HepG2 (cell line): ENCODE measurements around the gene TNNI2. TPM values are rescaled to one million over a fixed set of nuclear protein-coding genes. Genes with fewer than 3 reads are reported as not detected.

ENCODE experiments used
- FOXC1 ChIP-seq: sonication (generic); formaldehyde crosslinking; IDR thresholded peaks from 2 replicates; pipeline ENCODE4 v1.8.0; 2022; ENCODE audit warnings: mild to moderate bottlenecking, missing genetic modification reagents, borderline replicate concordance
- FOXP1 ChIP-seq, 2 experiments: fragments of 450-650 bp in 1 of 2; IDR thresholded peaks; 2 replicates each; pipeline ENCODE4 v1.6.1; 2017 to 2018; ENCODE audit warnings: antibody characterized with exemption in 1 of 2
- GABPA ChIP-seq, 2 experiments: IDR thresholded peaks; 2 replicates each; pipeline ENCODE4 v1.6.1; 2011 to 2016; ENCODE audit warnings: low read depth in 2 of 2, low read length in 1 of 2, missing biosample characterization in 1 of 2, missing genetic modification characterization in 1 of 2
- IRF2 ChIP-seq: IDR thresholded peaks from 2 replicates; pipeline ENCODE4 v1.6.1; 2018; ENCODE audit warnings: missing genetic modification reagents, missing compliant biosample characterization
- MAZ ChIP-seq, 2 experiments: sonication (generic) in 1 of 2; formaldehyde crosslinking in 1 of 2; IDR thresholded peaks; 2 replicates each; pipeline versions ENCODE4 v1.5.0 to v1.6.1; 2012 to 2020; ENCODE audit warnings: low read depth in 2 of 2, mild to moderate bottlenecking in 2 of 2, borderline replicate concordance in 1 of 2, improper control_type of control experiment in 1 of 2, low read length in 1 of 2, missing genetic modification reagents in 1 of 2, moderate library complexity in 1 of 2
- MED1 ChIP-seq: sonication (generic); formaldehyde crosslinking; IDR thresholded peaks from 2 replicates; pipeline ENCODE4 v1.4.0; 2020; ENCODE audit warnings: missing genetic modification reagents
- PLSCR1 ChIP-seq: sonication (generic); formaldehyde crosslinking; IDR thresholded peaks from 2 replicates; pipeline ENCODE4 v1.5.0; 2020; ENCODE audit warnings: missing genetic modification reagents, mild to moderate bottlenecking, borderline replicate concordance
- SMAD9 ChIP-seq: sonication (generic); formaldehyde crosslinking; IDR thresholded peaks from 2 replicates; pipeline ENCODE4 v1.5.1; 2020; ENCODE audit warnings: mild to moderate bottlenecking, missing genetic modification reagents
- SPEN ChIP-seq: sonication (generic); formaldehyde crosslinking; IDR thresholded peaks from 2 replicates; pipeline ENCODE4 v1.5.1; 2020; ENCODE audit warnings: low read depth, mild to moderate bottlenecking, missing genetic modification reagents
- TFE3 ChIP-seq: IDR thresholded peaks from 2 replicates; pipeline ENCODE4 v1.6.1; 2016
- ZBTB33 ChIP-seq: sonication (generic); formaldehyde crosslinking; IDR thresholded peaks from 2 replicates; pipeline ENCODE4 v1.4.0; 2020; ENCODE audit warnings: missing genetic modification reagents
- ZMAT3 ChIP-seq: sonication (generic); formaldehyde crosslinking; conservative IDR thresholded peaks from 2 replicates; pipeline ENCODE4 v1.7.0; 2021; ENCODE audit warnings: missing genetic modification reagents
- ZNF160 ChIP-seq: sonication (generic); formaldehyde crosslinking; IDR thresholded peaks from 2 replicates; pipeline ENCODE4 v1.8.0; 2022; ENCODE audit warnings: mild to moderate bottlenecking, inconsistent platforms, missing genetic modification reagents
- ZNF33A ChIP-seq: sonication (generic); formaldehyde crosslinking; IDR thresholded peaks from 2 replicates; pipeline ENCODE4 v1.5.1; 2020; ENCODE audit warnings: missing genetic modification reagents, mild to moderate bottlenecking, moderate library complexity, borderline replicate concordance
- ZNF746 ChIP-seq: sonication (generic); formaldehyde crosslinking; IDR thresholded peaks from 2 replicates; pipeline ENCODE4 v1.8.0; 2022; ENCODE audit warnings: mild to moderate bottlenecking, missing genetic modification reagents
- ZNF776 ChIP-seq: sonication (generic); formaldehyde crosslinking; IDR thresholded peaks from 2 replicates; pipeline ENCODE4 v1.4.0; 2020; ENCODE audit warnings: mild to moderate bottlenecking, missing genetic modification reagents
- ZNF782 ChIP-seq: sonication (generic); formaldehyde crosslinking; IDR thresholded peaks from 2 replicates; pipeline ENCODE4 v1.4.0; 2020; ENCODE audit warnings: missing genetic modification reagents, mild to moderate bottlenecking, borderline replicate concordance
- polyA plus RNA-seq, 8 experiments: library from polyadenylated mRNA; depleted of rRNA in 3 of 8; stranded (reverse) in 7 of 8; unstranded in 1 of 8; fragments of >200 nt; fragmentation: Illumina TruSeq in 4 of 8; extraction: Trizol in 4 of 8; gene quantifications; 2 replicates each; pipeline versions ENCODE4 v1.2.1 to v1.2.3, GENCODE V29; 2011 to 2016; ENCODE audit warnings: low read depth in 4 of 8, missing spikeins in 1 of 8, mixed read lengths in 1 of 8; ENCODE audit not compliant: insufficient read depth in 1 of 8
- total RNA-seq, 5 experiments: library from RNA; depleted of rRNA; stranded (reverse); fragments of >200 nt; fragmentation: Illumina TruSeq; extraction: Trizol; gene quantifications; 2 replicates each; pipeline ENCODE4 v1.2.3, GENCODE V29; 2016; ENCODE audit warnings: low read depth in 1 of 5
- TF ChIP-seq, protein P1 (sequence below): sonication (generic); formaldehyde crosslinking; IDR thresholded peaks from 2 replicates; pipeline ENCODE4 v1.8.0; 2022; ENCODE audit warnings: missing genetic modification reagents, mild to moderate bottlenecking, inconsistent platforms, borderline replicate concordance
- TF ChIP-seq, protein P2 (sequence below): sonication (generic); formaldehyde crosslinking; conservative IDR thresholded peaks from 2 replicates; pipeline ENCODE4 v1.5.0; 2020; ENCODE audit warnings: missing genetic modification reagents

The TNNI2 gene
- total and polyA plus RNA-seq, 2 of the 13 experiments (the other 11 are each of a cell fraction or from before 2014, with no cell fraction given) = 7.2 to 12.0 TPM

DNA sequence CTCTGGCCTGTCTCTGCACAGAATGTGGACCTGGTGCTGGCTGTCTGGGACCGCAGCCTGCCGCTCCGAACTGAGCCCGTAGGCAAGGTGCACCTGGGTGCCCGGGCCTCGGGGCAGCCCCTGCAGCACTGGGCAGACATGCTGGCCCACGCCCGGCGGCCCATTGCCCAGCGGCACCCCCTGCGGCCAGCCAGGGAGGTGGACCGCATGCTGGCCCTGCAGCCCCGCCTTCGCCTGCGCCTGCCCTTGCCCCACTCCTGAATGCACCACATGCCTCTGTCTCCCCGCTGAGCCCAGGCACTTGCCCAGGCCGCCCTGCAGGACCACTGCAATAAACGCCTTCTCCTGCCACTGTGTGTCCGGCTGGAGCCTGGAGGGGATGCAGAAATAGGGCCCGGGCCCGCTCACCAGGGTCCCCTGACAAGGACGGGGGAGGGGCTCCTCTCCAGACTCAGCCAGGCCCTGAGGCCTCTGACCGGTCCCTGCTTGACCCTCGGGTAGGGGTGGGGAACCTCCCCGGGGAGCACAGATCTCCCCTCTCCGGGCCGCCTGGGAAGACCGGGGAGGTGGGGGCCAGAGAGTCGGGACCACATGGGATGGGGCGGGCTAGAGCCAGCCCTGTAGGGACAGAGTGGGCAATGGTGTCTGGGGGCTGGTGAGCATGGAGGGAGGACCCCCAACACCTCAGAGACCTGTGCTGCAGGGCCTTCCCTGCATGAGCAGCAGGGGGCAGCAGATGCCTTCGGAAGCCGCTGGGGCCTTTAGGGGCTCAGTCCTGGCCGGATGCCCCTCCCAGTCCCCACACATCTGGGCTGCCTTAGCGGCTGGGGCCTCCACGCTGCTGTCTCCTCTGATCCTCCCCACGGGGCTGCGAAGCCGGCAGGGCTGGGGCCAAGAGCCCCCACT lies 1.4 kb upstream of the TNNI2 start (continued):
- TF ChIP-seq SPEN (CRISPR knock-in tag) = peak; percentile 55
- TF ChIP-seq, protein P1, sequence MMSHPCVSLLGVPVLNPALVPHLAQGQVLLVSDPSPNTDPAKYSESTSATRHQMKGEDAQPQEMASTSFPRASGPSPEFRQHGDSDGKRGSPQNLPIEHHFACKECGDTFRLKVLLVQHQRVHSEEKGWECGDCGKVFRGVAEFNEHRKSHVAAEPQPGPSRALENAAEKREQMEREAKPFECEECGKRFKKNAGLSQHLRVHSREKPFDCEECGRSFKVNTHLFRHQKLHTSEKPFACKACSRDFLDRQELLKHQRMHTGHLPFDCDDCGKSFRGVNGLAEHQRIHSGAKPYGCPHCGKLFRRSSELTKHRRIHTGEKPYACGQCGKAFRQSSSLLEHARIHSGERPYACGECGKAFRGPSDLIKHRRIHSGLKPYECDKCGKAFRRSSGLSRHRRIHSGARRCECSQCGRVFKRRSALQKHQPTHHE (CRISPR knock-in tag) = no peak
- no peak for TF ChIP-seq ZMAT3 (CRISPR knock-in tag)
- peak; percentile 35; the same call in 1 of the 2 replicates for TF ChIP-seq MAZ (IDR thresholded peaks at IDR 0.05; ENCODE audit: borderline replicate concordance, low read depth, low read length)
- peak; percentile 44; the same call in 1 of the 2 replicates for TF ChIP-seq MAZ (CRISPR knock-in tag; IDR thresholded peaks at IDR 0.05; ENCODE audit: low read depth)
- no peak for TF ChIP-seq SMAD9 (CRISPR knock-in tag)
- peak; percentile 53; the same call in 1 of the 2 replicates for TF ChIP-seq ZNF776
- 0 out of 2 replicates have a peak, but pooled peaks have one; percentile 47 for TF ChIP-seq ZNF782
- TF ChIP-seq FOXC1 (CRISPR knock-in tag) = 0 out of 2 replicates have a peak, but pooled peaks have one; percentile 43
- TF ChIP-seq PLSCR1 (CRISPR knock-in tag) = 0 out of 2 replicates have a peak, but pooled peaks have one; percentile 48
- 0 out of 2 replicates have a peak, but pooled peaks have one; percentile 62 for TF ChIP-seq ZNF33A (CRISPR knock-in tag)
- 0 out of 2 replicates have a peak, but pooled peaks have one; percentile 67 for TF ChIP-seq ZNF160 (CRISPR knock-in tag)
- TF ChIP-seq ZBTB33 (CRISPR knock-in tag) = peak; percentile 53; the same call in 1 of the 2 replicates
- 0 out of 2 replicates have a peak, but pooled peaks have one; percentile 26 for TF ChIP-seq IRF2 (CRISPR knock-in tag)
- no peak for TF ChIP-seq FOXP1 (IDR thresholded peaks at IDR 0.05)
- TF ChIP-seq FOXP1 (CRISPR knock-in tag; IDR thresholded peaks at IDR 0.05) = no peak
- TF ChIP-seq, protein P2, sequence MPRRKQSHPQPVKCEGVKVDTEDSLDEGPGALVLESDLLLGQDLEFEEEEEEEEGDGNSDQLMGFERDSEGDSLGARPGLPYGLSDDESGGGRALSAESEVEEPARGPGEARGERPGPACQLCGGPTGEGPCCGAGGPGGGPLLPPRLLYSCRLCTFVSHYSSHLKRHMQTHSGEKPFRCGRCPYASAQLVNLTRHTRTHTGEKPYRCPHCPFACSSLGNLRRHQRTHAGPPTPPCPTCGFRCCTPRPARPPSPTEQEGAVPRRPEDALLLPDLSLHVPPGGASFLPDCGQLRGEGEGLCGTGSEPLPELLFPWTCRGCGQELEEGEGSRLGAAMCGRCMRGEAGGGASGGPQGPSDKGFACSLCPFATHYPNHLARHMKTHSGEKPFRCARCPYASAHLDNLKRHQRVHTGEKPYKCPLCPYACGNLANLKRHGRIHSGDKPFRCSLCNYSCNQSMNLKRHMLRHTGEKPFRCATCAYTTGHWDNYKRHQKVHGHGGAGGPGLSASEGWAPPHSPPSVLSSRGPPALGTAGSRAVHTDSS = no peak
- 0 out of 2 replicates have a peak, but pooled peaks have one; percentile 6 for TF ChIP-seq TFE3
- TF ChIP-seq GABPA (IDR thresholded peaks at IDR 0.05; ENCODE audit: low read depth, low read length) = no peak
- peak; percentile 57 for TF ChIP-seq GABPA (CRISPR knock-in tag; IDR thresholded peaks at IDR 0.05; ENCODE audit: low read depth)
- TF ChIP-seq ZNF746 = no peak
- TF ChIP-seq MED1 (CRISPR knock-in tag) = peak; percentile 58
